K562 (cell line): ENCODE results near the gene EIF5. TPM values are rescaled to one million over a fixed set of nuclear protein-coding genes. Genes with fewer than 3 reads are reported as not detected.

Experiments
- ATAC-seq: fragments of 200-7000 bp; cut with Tn5 transposase; 3 replicates; pipeline ENCODE4 v1.9.1; 2020; ENCODE audit warnings: moderate library complexity
- BruUV-seq: library from RNA; stranded (reverse); fragments of 400-500 nt; replicated peaks from 2 replicates; lab custom pipeline; 2021; lab: Mats Ljungman, UMichigan
- CTCF ChIA-PET: fragments of 300-600 bp; formaldehyde crosslinking; extraction: SDS; loops from one replicate; lab custom pipeline; 2021; ENCODE audit warnings: low intra/inter-chr PET ratio; lab: Yijun Ruan, JAX
- POLR2A ChIA-PET: fragments of 300-600, 350-650 bp; sonication (Branson Sonifier 250); formaldehyde crosslinking; extraction: SDS; loops from one replicate; lab custom pipeline; 2021; ENCODE audit warnings: antibody characterized with exemption, inconsistent platforms; lab: Yijun Ruan, JAX
- DNase-seq, 4 experiments: peaks; one replicate each; pipeline versions ENCODE4 v3.0.0 to v3.0.0-alpha.2; 2011 to 2018; ENCODE audit warnings: low spot score in 3 of 4, mixed read lengths in 3 of 4; ENCODE audit errors: extremely low read depth in 1 of 4
- FAIRE-seq: peaks from 2 replicates; lab custom pipeline; 2011; peaks lifted over from hg19 to GRCh38; lab: Jason Lieb, UNC
- H2AFZ ChIP-seq: 2 replicates; pipeline ENCODE4 v1.6.0; 2011; ENCODE audit warnings: low read depth, low read length, control low read depth, inconsistent platforms
- H3K27ac ChIP-seq: fragments of 200-600 bp; 3 replicates; pipeline ENCODE4 v1.8.0; 2011; ENCODE audit warnings: low read depth, mild to moderate bottlenecking, control low read depth, inconsistent platforms, low read length, moderate library complexity, mixed read lengths; ENCODE audit errors: extremely low read depth
- H3K27me3 ChIP-seq, 2 experiments: fragments of 300-600 bp in 1 of 2; 2 replicates in 1 of 2; 3 replicates in 1 of 2; pipeline versions ENCODE4 v1.6.0 to v1.8.0; 2011; ENCODE audit warnings: inconsistent platforms in 2 of 2, low read length in 2 of 2, mild to moderate bottlenecking in 1 of 2, mixed read lengths in 1 of 2, moderate library complexity in 1 of 2; ENCODE audit not compliant: control insufficient read depth in 2 of 2, insufficient read depth in 2 of 2
- H3K36me3 ChIP-seq: fragments of 300-600 bp; 3 replicates; pipeline ENCODE4 v1.8.0; 2011; ENCODE audit warnings: mild to moderate bottlenecking, low read length, inconsistent platforms; ENCODE audit not compliant: control insufficient read depth, insufficient read depth
- H3K4me1 ChIP-seq, 2 experiments: fragments of 200-600 bp in 1 of 2; replicated peaks in 1 of 2; 2 replicates in 1 of 2; 3 replicates in 1 of 2; pipeline versions ENCODE4 v1.5.1 to v1.8.0; 2011; ENCODE audit warnings: inconsistent platforms in 2 of 2, low read length in 2 of 2, mild to moderate bottlenecking in 1 of 2, mixed read lengths in 1 of 2, moderate library complexity in 1 of 2; ENCODE audit not compliant: control insufficient read depth in 2 of 2, insufficient read depth in 2 of 2
- H3K4me2 ChIP-seq: 2 replicates; pipeline ENCODE4 v1.6.1; 2011; ENCODE audit warnings: low read length, control low read depth, inconsistent platforms, mixed read lengths; ENCODE audit not compliant: insufficient read depth
- H3K4me3 ChIP-seq: fragments of 200-600 bp; sonication (generic), shearing (Covaris generic); 2 replicates; pipeline ENCODE4 v1.5.1; 2016; ENCODE audit warnings: control low read depth, inconsistent platforms
- H3K79me2 ChIP-seq: fragments of 200-600 bp; 3 replicates; pipeline ENCODE4 v1.8.0; 2011; ENCODE audit warnings: low read length, inconsistent platforms; ENCODE audit not compliant: control insufficient read depth, insufficient read depth
- H3K9ac ChIP-seq, 2 experiments: 2 replicates each; pipeline versions ENCODE4 v1.6.0 to v1.6.1; 2011; ENCODE audit warnings: low read depth in 2 of 2, low read length in 2 of 2, control low read depth in 1 of 2, inconsistent platforms in 1 of 2, mild to moderate bottlenecking in 1 of 2, mixed read lengths in 1 of 2; ENCODE audit not compliant: insufficient read depth in 1 of 2
- H3K9me1 ChIP-seq: one replicate; pipeline ENCODE4 v1.6.0; 2011; ENCODE audit warnings: inconsistent platforms, mild to moderate bottlenecking, low read length, moderate library complexity; ENCODE audit not compliant: control insufficient read depth, insufficient read depth
- H3K9me3 ChIP-seq: replicated peaks from 2 replicates; pipeline ENCODE4 v1.5.1; 2011; ENCODE audit warnings: low read depth, low read length, inconsistent platforms; ENCODE audit not compliant: control insufficient read depth, insufficient read depth
- H4K20me1 ChIP-seq: replicated peaks from 2 replicates; pipeline ENCODE4 v1.6.1; 2011; ENCODE audit warnings: low read length, inconsistent platforms, mixed read lengths; ENCODE audit not compliant: control insufficient read depth, insufficient read depth
- DACH1 ChIP-seq: fragments of 450-650 bp; IDR thresholded peaks from 2 replicates; pipeline ENCODE4 v1.6.1; 2018; ENCODE audit not compliant: partially characterized antibody
- EGR1 ChIP-seq: fragments of 450-650 bp; conservative IDR thresholded peaks from 2 replicates; pipeline ENCODE4 v1.6.1; 2017; ENCODE audit warnings: mild to moderate bottlenecking
- GTF2A2 ChIP-seq: IDR thresholded peaks from 2 replicates; pipeline ENCODE4 v1.6.1; 2016; ENCODE audit warnings: mild to moderate bottlenecking, missing genetic modification characterization, missing compliant biosample characterization
- NBN ChIP-seq: fragments of 450-650 bp; IDR thresholded peaks from 2 replicates; pipeline ENCODE4 v1.6.1; 2016; ENCODE audit warnings: low read depth, mild to moderate bottlenecking
- NKRF ChIP-seq: fragments of 450-650 bp; IDR thresholded peaks from 2 replicates; pipeline ENCODE4 v1.6.1; 2016; ENCODE audit warnings: borderline replicate concordance
- NR3C1 ChIP-seq: sonication (generic); formaldehyde crosslinking; IDR thresholded peaks from 2 replicates; pipeline ENCODE4 v1.8.1; 2022; ENCODE audit warnings: missing genetic modification reagents
- RBFOX2 ChIP-seq: fragments of 200-400 bp; formaldehyde crosslinking; IDR thresholded peaks from 2 replicates; pipeline ENCODE4 v1.6.1; 2017; ENCODE audit warnings: low read depth, mild to moderate bottlenecking, low read length, moderate library complexity
- ZNF143 ChIP-seq: sonication (generic); formaldehyde crosslinking; IDR thresholded peaks from 2 replicates; pipeline ENCODE4 v1.9.0; 2022; ENCODE audit warnings: mild to moderate bottlenecking, missing genetic modification reagents
- ZNF583 ChIP-seq: fragments of 250-450 bp; sonication (Bioruptor Pico); IDR thresholded peaks from 2 replicates; pipeline ENCODE4 v1.4.0; 2020
- WGBS: fragments of 100-300 bp; shearing (Covaris generic); methylation state at CpG from one replicate; pipeline ENCODE4 v1.1.6; 2016; ENCODE audit warnings: low coverage, mixed read lengths; ENCODE audit not compliant: insufficient coverage; ENCODE audit errors: missing lambda C conversion rate; 5-methylcytosine and 5-hydroxymethylcytosine counted together
- in situ Hi-C: fragments of 300-500 bp; cut with MboI; formaldehyde crosslinking; loops from 4 replicates; pipeline ENCODE4 v1.15.0; 2018; ENCODE audit warnings: inconsistent platforms, mixed read lengths
- intact Hi-C: fragments of 100-400 bp; cut with micrococcal nuclease; formaldehyde crosslinking; loops from 2 replicates; pipeline ENCODE4 v1.14.2; 2022
- polyA plus RNA-seq, 8 experiments: library from polyadenylated mRNA; depleted of rRNA in 4 of 8; stranded (reverse) in 5 of 8; unstranded in 3 of 8; fragments of >200 nt; fragmentation: Nextera tagmentation in 2 of 8; fragmentation: Illumina TruSeq in 1 of 8; extraction: Ambion mirVana in 2 of 8; extraction: Trizol in 1 of 8; gene quantifications; 2 replicates each; pipeline versions ENCODE4 v1.2.1 to v1.2.3, GENCODE V29; 2011 to 2014; ENCODE audit warnings: inconsistent platforms in 1 of 8, missing spikeins in 1 of 8
- total RNA-seq, 7 experiments: library from RNA; depleted of rRNA in 6 of 7; stranded (reverse); fragments of >200 nt in 6 of 7; fragmentation: Illumina TruSeq in 2 of 7; extraction: Trizol in 2 of 7; gene quantifications; 2 replicates each; pipeline versions ENCODE4 v1.2.1 to v1.2.3, GENCODE V29; 2011 to 2021; ENCODE audit warnings: low replicate concordance in 1 of 7
- TF ChIP-seq, protein P1 (sequence below): fragments of 250-450 bp; sonication (Bioruptor Pico); IDR thresholded peaks from 2 replicates; pipeline ENCODE4 v1.5.0; 2021

Gene EIF5
- total and polyA plus RNA-seq, 9 of the 15 experiments (the other 6 are each of a cell fraction or from before 2014, with no cell fraction given) = 92.7 to 442 (median 190) TPM

- H4K20me1 ChIP-seq = no peaks in the 10 kb centered on the region
- TF ChIP-seq EGR1 (no peak), ZNF583 (CRISPR knock-in tag) (no peak), NR3C1 (CRISPR knock-in tag) (no peak), RBFOX2 (no peak), GTF2A2 (tag) (no peak), NKRF (no peak), ZNF143 (CRISPR knock-in tag) (no peak), DACH1 (no peak), NBN (no peak)
- TF ChIP-seq, protein P1, sequence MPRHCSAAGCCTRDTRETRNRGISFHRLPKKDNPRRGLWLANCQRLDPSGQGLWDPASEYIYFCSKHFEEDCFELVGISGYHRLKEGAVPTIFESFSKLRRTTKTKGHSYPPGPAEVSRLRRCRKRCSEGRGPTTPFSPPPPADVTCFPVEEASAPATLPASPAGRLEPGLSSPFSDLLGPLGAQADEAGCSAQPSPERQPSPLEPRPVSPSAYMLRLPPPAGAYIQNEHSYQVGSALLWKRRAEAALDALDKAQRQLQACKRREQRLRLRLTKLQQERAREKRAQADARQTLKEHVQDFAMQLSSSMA (CRISPR knock-in tag) = no peak
- in situ Hi-C loops (loop anchor here (10.0 kb wide), 1 partner anchor 185 kb away; no protein-coding TSS in a partner anchor), intact Hi-C loops (no loop called here)
- no peak for ATAC-seq
- peaks cover 0 to 8% of the 10 kb centered on the region in 2 experiments; a peak in 2 of 5 replicates for H3K27me3 ChIP-seq
- ChIA-PET POLR2A (interaction anchor here (0.9 to 1.6 kb wide), 2 partner anchors 46 to 216 kb away, joined by 3 to 7 read pairs; no protein-coding TSS in a partner anchor), CTCF (interaction anchor here (0.6 kb wide), 1 partner anchor 175 kb away, joined by 3 read pairs; no protein-coding TSS in a partner anchor)
- DNase-seq = no peak
- BruUV-seq = no TSS peak
- no peak overlapping the region for H3K4me3 ChIP-seq
- no peak overlapping the region for H3K27ac ChIP-seq
- H3K9me1 ChIP-seq = no peaks in the 10 kb centered on the region
- no peaks in the 10 kb centered on the region for H3K36me3 ChIP-seq
- no peak overlapping the region for H2AFZ ChIP-seq
- H3K9me3 ChIP-seq = no peaks in the 10 kb centered on the region
- no peaks in the 10 kb centered on the region for H3K79me2 ChIP-seq
- H3K4me2 ChIP-seq = no peak overlapping the region
- WGBS = 0% methylated on average over 1 of the region's 4 CpGs
- H3K4me1 ChIP-seq = peaks cover 0 to 8% of the 10 kb centered on the region in 2 experiments; a peak in 3 of 5 replicates
- H3K9ac ChIP-seq = no peak overlapping the region
- FAIRE-seq = no peak
These were observed 44.0 kb upstream of the EIF5 start for GRCh38 chr14:103290056-103290455.
